Muscle of back (tissue), 11 donors: ENCODE data around the gene DNPEP. TPM values are rescaled to one million over a fixed set of nuclear protein-coding genes. Genes with fewer than 3 reads are reported as not detected.
A peak's percentile ranks its signal among the peaks of the same experiment; 100 is the strongest.
"Not testable (repeated sequence)": the region's sequence is repeated elsewhere in the genome, so short reads cannot be mapped to it uniquely, and the experiment has no call there.

ENCODE experiments used
- DNase-seq, 3 donors: peaks; one replicate each; pipeline versions ENCODE4 v3.0.0 to v3.0.0-alpha.2; 2013
- polyA plus RNA-seq, 10 donors: library from polyadenylated mRNA; unstranded; fragments of 120-200 nt; gene quantifications; one replicate each; pipeline ENCODE4 v1.2.1, GENCODE V29; 2013; ENCODE audit not compliant: insufficient read length in 10 of 10

DNPEP gene
- polyA plus RNA-seq, 10 donors = 26.4 to 45.4 (median 36.6) TPM

- no peak for DNase-seq
Observed at GRCh38 chr2:219420687-219421086, 33.0 kb upstream of the DNPEP start.

- DNase-seq = no peak
Observed at GRCh38 chr2:219419331-219420197, 31.9 kb upstream of the DNPEP start.

- no peak for DNase-seq
Observed at GRCh38 chr2:219419012-219419324, 31.3 kb upstream of the DNPEP start.

- peak; percentile 67 to 86 (median 76) for DNase-seq
Observed at GRCh38 chr2:219418155-219419011, 30.7 kb upstream of the DNPEP start, which contains the start of gene DES. TSS of gene DES (plus strand) at chr2:219418377. CDS start at chr2:219418463, 86 bp downstream.

GRCh38 chr2:219417374-219417773 lies 29.7 kb upstream of the DNPEP start:
- DNase-seq = peak in 2 of 3 donors; percentile 42 to 50

GRCh38 chr2:219416938-219417337 lies 29.2 kb upstream of the DNPEP start:
- no peak for DNase-seq

GRCh38 chr2:219416235-219416602 lies 28.5 kb upstream of the DNPEP start:
- no peak for DNase-seq

GRCh38 chr2:219415580-219416234 lies 28.0 kb upstream of the DNPEP start:
- DNase-seq = no peak

- DNase-seq = no peak
Observed at GRCh38 chr2:219414857-219415256, 27.1 kb upstream of the DNPEP start.

GRCh38 chr2:219410390-219410789 lies 22.7 kb upstream of the DNPEP start:
- DNase-seq = no peak

- DNase-seq = no peak
Observed at GRCh38 chr2:219409619-219410018, 21.9 kb upstream of the DNPEP start.

GRCh38 chr2:219408631-219409030 lies 20.9 kb upstream of the DNPEP start:
- peak in 1 of 3 donors; percentile 45 for DNase-seq

GRCh38 chr2:219408204-219408603 lies 20.5 kb upstream of the DNPEP start:
- no peak for DNase-seq

GRCh38 chr2:219407343-219407742 lies 19.6 kb upstream of the DNPEP start:
- not testable (repeated sequence) for DNase-seq

GRCh38 chr2:219406861-219407230 lies 19.1 kb upstream of the DNPEP start:
- DNase-seq = peak; percentile 47 to 94 (median 49)

GRCh38 chr2:219405958-219406860 lies 18.5 kb upstream of the DNPEP start:
- no peak for DNase-seq

- DNase-seq = no peak
Observed at GRCh38 chr2:219405451-219405850, 17.7 kb upstream of the DNPEP start.

- peak in 2 of 3 donors; percentile 53 to 59 for DNase-seq
Observed at GRCh38 chr2:219404954-219405353, 17.2 kb upstream of the DNPEP start.

- DNase-seq = peak in 2 of 3 donors; percentile 58 to 71
Observed at GRCh38 chr2:219404291-219404910, 16.7 kb upstream of the DNPEP start.

GRCh38 chr2:219403861-219404260 lies 16.1 kb upstream of the DNPEP start:
- no peak for DNase-seq
